H1 (cell line): ENCODE results near the gene MED17. TPM values are rescaled to one million over a fixed set of nuclear protein-coding genes. Genes with fewer than 3 reads are reported as not detected.

ENCODE experiments used
- CBX5 ChIP-seq: fragments of 300-800, 300-1000 bp; sonication (generic); IDR thresholded peaks from 2 replicates; pipeline ENCODE4 v1.7.1; 2016; ENCODE audit warnings: antibody characterized with exemption, low read length, low read depth
- KDM5A ChIP-seq: fragments of 200-600 bp; IDR thresholded peaks from 2 replicates; pipeline ENCODE4 v1.7.1; 2012; ENCODE audit warnings: mild to moderate bottlenecking, low read length, inconsistent platforms, mixed read lengths
- POU5F1 ChIP-seq: IDR thresholded peaks from 2 replicates; pipeline ENCODE4 v1.6.1; 2011; ENCODE audit warnings: low read depth, mild to moderate bottlenecking, low read length, moderate library complexity
- RNF2 ChIP-seq: fragments of 200-900, 300-1000 bp; sonication (generic); IDR thresholded peaks from 2 replicates; pipeline ENCODE4 v1.7.1; 2016; ENCODE audit warnings: borderline replicate concordance, low read depth, mild to moderate bottlenecking, antibody characterized with exemption, low read length; ENCODE audit not compliant: poor library complexity, severe bottlenecking; ENCODE audit errors: missing control alignments
- YY1 ChIP-seq: IDR thresholded peaks from 2 replicates; pipeline ENCODE4 v1.6.1; 2011; ENCODE audit warnings: low read depth, mild to moderate bottlenecking, low read length
- polyA plus RNA-seq, 7 experiments: library from polyadenylated mRNA; depleted of rRNA in 3 of 7; stranded (reverse) in 5 of 7; unstranded in 2 of 7; fragments of >200 nt in 5 of 7; fragments of 200-250 nt in 2 of 7; gene quantifications; 1 replicate in 5 of 7; 2 replicates in 1 of 7; 4 replicates in 1 of 7; pipeline versions ENCODE4 v1.2.1 to v1.2.3, GENCODE V29; 2011 to 2013; ENCODE audit warnings: missing spikeins in 2 of 7, mixed read lengths in 2 of 7
- total RNA-seq: library from RNA; stranded (reverse); fragmentation: NEBNext Ultra II Directional; extraction: Animal tissue kit (Norgen Biotek cat#: 25700); gene quantifications from 2 replicates; pipeline ENCODE4 v1.2.1, GENCODE V29; 2021

The MED17 gene
- total and polyA plus RNA-seq, 2 of the 8 experiments (the other 6 are each of a cell fraction or from before 2014, with no cell fraction given), result 8.8 to 33.7 TPM

GRCh38 chr11:93751001-93751400 lies 33.1 kb upstream of the MED17 start (continued):
- no peak for TF ChIP-seq CBX5
- TF ChIP-seq POU5F1, result no peak
- TF ChIP-seq YY1, result no peak
- TF ChIP-seq KDM5A, result no peak
- no peak for TF ChIP-seq RNF2
